GM19193 (cell line): ENCODE results near the gene ANKRD9.

Experiments used
- POLR2A ChIP-seq: IDR thresholded peaks from 4 replicates; pipeline ENCODE4 v1.6.1; 2011; ENCODE audit not compliant: insufficient read depth, insufficient read length; ENCODE audit errors: extremely low read depth

Gene ANKRD9

DNA sequence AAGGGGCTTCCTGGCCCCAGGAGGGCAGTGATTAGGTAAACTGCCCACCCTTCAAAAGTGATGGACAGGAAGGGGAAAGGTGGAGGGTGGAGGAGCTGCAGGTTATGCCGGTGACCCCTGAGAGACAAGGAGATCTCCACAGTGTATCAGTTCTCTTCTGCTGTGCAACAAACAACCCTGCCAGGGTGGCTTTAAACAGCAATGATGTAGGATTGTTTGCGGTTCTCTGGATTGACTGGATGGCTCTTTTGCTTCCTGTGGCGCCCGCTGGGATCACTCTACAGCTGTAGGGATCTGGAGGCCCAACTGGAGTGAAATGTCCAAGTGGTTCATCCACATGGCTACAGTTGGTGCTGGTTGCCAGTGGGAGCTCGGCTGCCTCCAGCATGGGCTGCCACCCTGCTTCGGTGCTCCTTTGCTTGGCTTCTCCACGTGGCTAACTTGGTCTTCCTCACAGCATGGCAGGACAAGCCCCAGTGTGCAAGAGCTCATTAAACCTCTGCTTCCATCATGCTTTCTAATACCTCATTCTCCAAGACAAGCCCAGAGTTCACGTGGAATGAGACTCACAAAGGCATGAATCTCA lies 8.6 kb upstream of the ANKRD9 start:
- no peak for TF ChIP-seq POLR2A

GRCh38 chr14:102517392-102518062 lies 8.0 kb upstream of the ANKRD9 start:
- no peak for TF ChIP-seq POLR2A

GRCh38 chr14:102516531-102517391 lies 7.2 kb upstream of the ANKRD9 start:
- TF ChIP-seq POLR2A = no peak

- TF ChIP-seq POLR2A = no peak
Measured at GRCh38 chr14:102514987-102515733, 5.6 kb upstream of the ANKRD9 start.

- no peak for TF ChIP-seq POLR2A
Measured at GRCh38 chr14:102513899-102514772, 4.6 kb upstream of the ANKRD9 start.

GRCh38 chr14:102512793-102513300 lies 3.3 kb upstream of the ANKRD9 start:
- TF ChIP-seq POLR2A = no peak

DNA sequence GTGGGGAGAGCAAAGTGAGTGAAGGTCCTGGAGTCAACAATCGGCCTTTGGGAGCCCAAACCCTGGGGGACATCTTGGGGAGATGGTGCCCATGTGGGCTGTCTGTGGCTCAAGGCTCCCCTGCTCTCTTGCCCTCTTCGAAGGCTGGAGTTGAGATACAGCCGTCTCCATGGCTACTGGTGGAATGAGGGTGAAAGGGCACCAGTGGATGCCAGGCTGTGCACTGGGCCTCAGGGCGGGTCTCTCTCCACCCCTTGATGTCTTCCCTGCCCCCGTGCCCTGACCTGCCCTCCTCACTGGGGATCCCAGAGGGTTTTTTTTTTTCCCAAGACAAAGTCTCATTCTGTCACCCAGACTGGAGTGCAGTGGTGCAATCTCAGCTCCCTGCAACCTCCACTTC lies 2.0 kb upstream of the ANKRD9 start:
- no peak for TF ChIP-seq POLR2A

- no peak for TF ChIP-seq POLR2A
Measured at GRCh38 chr14:102510616-102511520, 1.3 kb upstream of the ANKRD9 start.

- TF ChIP-seq POLR2A = no peak
Measured at GRCh38 chr14:102508774-102509745, 516 bp downstream of the ANKRD9 start.

- no peak for TF ChIP-seq POLR2A
Measured at GRCh38 chr14:102508410-102508773, 1.2 kb downstream of the ANKRD9 start.

- no peak for TF ChIP-seq POLR2A
Measured at GRCh38 chr14:102507857-102508312, 1.7 kb downstream of the ANKRD9 start.
